Astrocyte (in vitro differentiated cells and primary cell): Measurements from ENCODE around the gene UNC5CL. TPM values are rescaled to one million over a fixed set of nuclear protein-coding genes. Genes with fewer than 3 reads are reported as not detected.

Experiments
- DNase-seq: peaks from one replicate; pipeline ENCODE4 v3.0.0-alpha.2; 2010; ENCODE audit warnings: low read depth
- FAIRE-seq: peaks from 2 replicates; lab custom pipeline; 2011; peaks lifted over from hg19 to GRCh38; lab: Jason Lieb, UNC
- H2AFZ ChIP-seq: 2 replicates; pipeline ENCODE4 v1.6.0; 2012; ENCODE audit warnings: low read depth, low read length, inconsistent platforms
- H3K27ac ChIP-seq: 2 replicates; pipeline ENCODE4 v1.5.1; 2011; ENCODE audit warnings: low read depth, low read length, inconsistent platforms
- H3K27me3 ChIP-seq: 2 replicates; pipeline ENCODE4 v1.6.0; 2011; ENCODE audit warnings: low read length, inconsistent platforms; ENCODE audit not compliant: insufficient read depth
- H3K36me3 ChIP-seq: 2 replicates; pipeline ENCODE4 v1.5.1; 2011; ENCODE audit warnings: low read length, inconsistent platforms; ENCODE audit not compliant: insufficient read depth
- H3K4me1 ChIP-seq: 2 replicates; pipeline ENCODE4 v1.5.1; 2011; ENCODE audit warnings: low read length, inconsistent platforms; ENCODE audit not compliant: insufficient read depth
- H3K4me2 ChIP-seq: 2 replicates; pipeline ENCODE4 v1.6.0; 2012; ENCODE audit warnings: low read length, inconsistent platforms
- H3K4me3 ChIP-seq: 2 replicates; pipeline ENCODE4 v1.5.1; 2011; ENCODE audit warnings: low read depth, mild to moderate bottlenecking, low read length, inconsistent platforms; ENCODE audit not compliant: insufficient read depth
- H3K79me2 ChIP-seq: 2 replicates; pipeline ENCODE4 v1.6.0; 2012; ENCODE audit warnings: mild to moderate bottlenecking, low read length, inconsistent platforms; ENCODE audit not compliant: insufficient read depth
- H3K9ac ChIP-seq: 2 replicates; pipeline ENCODE4 v1.6.0; 2012; ENCODE audit warnings: mild to moderate bottlenecking, low read length, inconsistent platforms
- H3K9me3 ChIP-seq: 2 replicates; pipeline ENCODE4 v1.5.1; 2012; ENCODE audit warnings: low read depth, mild to moderate bottlenecking, low read length, inconsistent platforms; ENCODE audit not compliant: insufficient read depth
- H4K20me1 ChIP-seq: 2 replicates; pipeline ENCODE4 v1.6.0; 2012; ENCODE audit warnings: low read length, inconsistent platforms; ENCODE audit not compliant: insufficient read depth
- H3K27ac Mint-ChIP-seq: one replicate; pipeline ENCODE4 v1.8.0; 2021; ENCODE audit warnings: mild to moderate bottlenecking, mixed read lengths; ENCODE audit not compliant: unreplicated experiment
- H3K27me3 Mint-ChIP-seq: one replicate; pipeline ENCODE4 v1.8.0; 2021; ENCODE audit warnings: low read depth, mixed read lengths; ENCODE audit not compliant: unreplicated experiment
- H3K36me3 Mint-ChIP-seq: one replicate; pipeline ENCODE4 v1.8.0; 2021; ENCODE audit warnings: low read depth, mixed read lengths; ENCODE audit not compliant: unreplicated experiment
- H3K4me1 Mint-ChIP-seq: one replicate; pipeline ENCODE4 v1.8.0; 2021; ENCODE audit warnings: low read depth, mixed read lengths; ENCODE audit not compliant: unreplicated experiment
- H3K4me3 Mint-ChIP-seq: one replicate; pipeline ENCODE4 v1.8.0; 2021; ENCODE audit warnings: mild to moderate bottlenecking, moderate library complexity, mixed read lengths; ENCODE audit not compliant: unreplicated experiment
- H3K9me3 Mint-ChIP-seq: one replicate; pipeline ENCODE4 v1.8.0; 2021; ENCODE audit warnings: mild to moderate bottlenecking, mixed read lengths; ENCODE audit not compliant: unreplicated experiment
- CTCF ChIP-seq: IDR thresholded peaks from 2 replicates; pipeline ENCODE4 v1.5.1; 2011; ENCODE audit warnings: low read depth, mild to moderate bottlenecking, inconsistent platforms, low read length, moderate library complexity; ENCODE audit not compliant: insufficient read depth
- EZH2 ChIP-seq: IDR thresholded peaks from 2 replicates; pipeline ENCODE4 v1.6.1; 2012; ENCODE audit warnings: mild to moderate bottlenecking, low read length, inconsistent platforms; ENCODE audit not compliant: insufficient read depth
- total RNA-seq: library from RNA; stranded (reverse); gene quantifications from 2 replicates; pipeline ENCODE4 v1.2.1, GENCODE V29; 2021

The UNC5CL gene
- total RNA-seq, 1 donor from 2014 or later: 0.27 TPM

DNA sequence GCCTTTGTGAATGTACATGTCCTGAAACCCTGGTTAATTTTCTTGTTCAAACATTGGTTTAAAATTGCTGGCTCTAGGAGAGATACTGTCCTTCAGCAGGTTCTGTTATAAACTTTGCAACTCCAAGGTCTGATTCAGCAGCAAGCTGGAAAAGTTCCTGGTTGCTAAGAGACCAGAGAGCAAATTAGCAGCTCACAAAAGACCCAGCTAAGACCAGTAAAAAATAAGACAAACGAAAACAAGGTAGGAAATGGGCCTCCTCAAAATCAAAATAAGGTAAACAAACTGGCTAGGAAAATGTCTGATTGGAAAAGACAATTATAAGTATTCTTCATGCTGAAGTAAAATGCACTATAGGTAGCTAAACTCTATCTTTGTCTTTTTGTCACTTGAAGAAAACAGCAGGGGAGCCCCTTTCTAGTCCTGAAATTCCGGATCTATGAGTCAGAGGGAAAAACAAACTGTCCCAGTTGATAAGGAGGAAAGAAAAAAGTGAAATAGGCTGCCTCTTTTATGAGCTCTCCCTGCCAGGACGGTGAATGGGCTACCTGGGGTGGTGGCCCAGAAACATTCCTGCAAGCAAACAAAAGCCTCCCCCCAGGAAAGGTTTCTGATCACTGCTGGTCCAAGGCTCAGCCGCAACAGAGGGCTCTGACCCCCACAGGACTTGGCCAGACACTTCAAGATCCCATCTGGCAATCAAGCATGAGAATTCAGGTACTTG is 41.6 kb downstream of the UNC5CL start:
- peaks cover 2% of the 10 kb centered on the region for H3K9me3 Mint-ChIP-seq
- H3K4me3 Mint-ChIP-seq: peak overlapping the region; percentile 66
- H3K4me1 ChIP-seq: peaks cover 15% of the 10 kb centered on the region
- H3K9me3 ChIP-seq: no peaks in the 10 kb centered on the region
- peak overlapping the region; percentile 38 for H2AFZ ChIP-seq
- peak overlapping the region; percentile 65 for H3K4me2 ChIP-seq
- no peaks in the 10 kb centered on the region for H3K36me3 Mint-ChIP-seq
- peaks cover 3% of the 10 kb centered on the region for H3K27me3 Mint-ChIP-seq
- H3K27ac ChIP-seq: peak overlapping the region; percentile 63
- H3K4me1 Mint-ChIP-seq: peaks cover 24% of the 10 kb centered on the region
- H3K27me3 ChIP-seq: no peaks in the 10 kb centered on the region
- no peaks in the 10 kb centered on the region for H4K20me1 ChIP-seq
- H3K9ac ChIP-seq: peak overlapping the region; percentile 54
- DNase-seq (peak; percentile 78), FAIRE-seq (no peak)
- H3K79me2 ChIP-seq: no peaks in the 10 kb centered on the region
- peak overlapping the region; percentile 95 for H3K27ac Mint-ChIP-seq
- H3K4me3 ChIP-seq: no peak overlapping the region
- no peaks in the 10 kb centered on the region for H3K36me3 ChIP-seq
- TF ChIP-seq CTCF (no peak), EZH2 (no peak)

- peak overlapping the region; percentile 54 for H3K9ac ChIP-seq
- peak overlapping the region; percentile 65 for H3K4me2 ChIP-seq
- peaks cover 24% of the 10 kb centered on the region for H3K4me1 Mint-ChIP-seq
Measured at GRCh38 chr6:40996591-40997233, 42.3 kb downstream of the UNC5CL start.

More at GRCh38 chr6:40996591-40997233, 42.3 kb downstream of the UNC5CL start:
- no peak for FAIRE-seq
- H3K36me3 Mint-ChIP-seq: no peaks in the 10 kb centered on the region
- H2AFZ ChIP-seq: peak overlapping the region; percentile 38
- H3K27ac ChIP-seq: peak overlapping the region; percentile 63
- no peaks in the 10 kb centered on the region for H3K9me3 ChIP-seq
- H3K9me3 Mint-ChIP-seq: peaks cover 1% of the 10 kb centered on the region
- peaks cover 4% of the 10 kb centered on the region for H3K27me3 Mint-ChIP-seq
- peak overlapping the region; percentile 31 for H3K4me3 Mint-ChIP-seq
- peak overlapping the region; percentile 95 for H3K27ac Mint-ChIP-seq
- no peaks in the 10 kb centered on the region for H3K36me3 ChIP-seq
- no peaks in the 10 kb centered on the region for H4K20me1 ChIP-seq
- no peak for TF ChIP-seq CTCF
- no peak for TF ChIP-seq EZH2
- H3K4me1 ChIP-seq: peaks cover 15% of the 10 kb centered on the region
- no peak overlapping the region for H3K4me3 ChIP-seq
- peak; percentile 3 for DNase-seq
- no peaks in the 10 kb centered on the region for H3K79me2 ChIP-seq
- H3K27me3 ChIP-seq: no peaks in the 10 kb centered on the region
